ENCODE results near the gene UGDH. TPM values are rescaled to one million over a fixed set of nuclear protein-coding genes. Genes with fewer than 3 reads are reported as not detected.
"Not testable (repeated sequence)": the region's sequence is repeated elsewhere in the genome, so short reads cannot be mapped to it uniquely, and the experiment has no call there.

The UGDH gene
- polyA plus RNA-seq, 4 donors = 88.6 to 116 (median 90.3) TPM

GRCh38 chr4:39497909-39498726 is 29.1 kb downstream of the UGDH start:
- no peak for DNase-seq (ENCODE audit: low read depth in 4 of 4, low spot score in 2 of 4)

- no peak for DNase-seq (ENCODE audit: low read depth in 4 of 4, low spot score in 2 of 4)
Observed at GRCh38 chr4:39495446-39496213, 31.6 kb downstream of the UGDH start.

GRCh38 chr4:39494354-39494753 is 32.9 kb downstream of the UGDH start:
- DNase-seq (ENCODE audit: low read depth in 4 of 4, low spot score in 2 of 4) = no peak

- DNase-seq (ENCODE audit: low read depth in 4 of 4, low spot score in 2 of 4) = no peak
Observed at GRCh38 chr4:39490322-39490721, 36.9 kb downstream of the UGDH start.

GRCh38 chr4:39486221-39486804 is 40.9 kb downstream of the UGDH start:
- DNase-seq (ENCODE audit: low read depth in 4 of 4, low spot score in 2 of 4) = no peak

- no peak for DNase-seq (ENCODE audit: low read depth in 4 of 4, low spot score in 2 of 4)
Observed at GRCh38 chr4:39484582-39485272, 42.5 kb downstream of the UGDH start.

- no peak for DNase-seq (ENCODE audit: low read depth in 4 of 4, low spot score in 2 of 4)
Observed at GRCh38 chr4:39480902-39481695, 46.1 kb downstream of the UGDH start.

GRCh38 chr4:39480251-39480650 is 47.0 kb downstream of the UGDH start:
- no peak for DNase-seq (ENCODE audit: low read depth in 4 of 4, low spot score in 2 of 4)

- no peak for DNase-seq (ENCODE audit: low read depth in 4 of 4, low spot score in 2 of 4)
Observed at GRCh38 chr4:39476187-39476895, 50.9 kb downstream of the UGDH start.

GRCh38 chr4:39472396-39472795 is 54.8 kb downstream of the UGDH start:
- no peak for DNase-seq (ENCODE audit: low read depth in 4 of 4, low spot score in 2 of 4)

GRCh38 chr4:39470402-39470801 is 56.8 kb downstream of the UGDH start:
- DNase-seq (ENCODE audit: low read depth in 4 of 4, low spot score in 2 of 4) = no peak

- peak in 3 of 4 donors; percentile 50 to 73 (median 65) for DNase-seq (ENCODE audit: low read depth in 4 of 4, low spot score in 2 of 4)
Observed at GRCh38 chr4:39469429-39470077, 57.7 kb downstream of the UGDH start.

- no peak for DNase-seq (ENCODE audit: low read depth in 4 of 4, low spot score in 2 of 4)
Observed at GRCh38 chr4:39467464-39467863, 59.8 kb downstream of the UGDH start.

GRCh38 chr4:39466747-39467146 is 60.5 kb downstream of the UGDH start:
- DNase-seq (ENCODE audit: low read depth in 4 of 4, low spot score in 2 of 4) = no peak

- DNase-seq (ENCODE audit: low read depth in 4 of 4, low spot score in 2 of 4) = no peak
Observed at GRCh38 chr4:39464886-39465501, 62.2 kb downstream of the UGDH start.

GRCh38 chr4:39458505-39459300 is 68.5 kb downstream of the UGDH start, which contains the start of the genes LIAS and RPL9:
LIAS (plus strand) TSS chr4:39459056; CDS start chr4:39459118, 62 bp downstream.
RPL9 (minus strand) TSS chr4:39458922; CDS start chr4:39458439, 483 bp downstream.
- DNase-seq (ENCODE audit: low read depth in 4 of 4, low spot score in 2 of 4) = peak; percentile 94 to 99 (median 96)

GRCh38 chr4:39458161-39458504 is 69.1 kb downstream of the UGDH start:
- not testable (repeated sequence) for DNase-seq (ENCODE audit: low read depth in 4 of 4, low spot score in 2 of 4)
